ENCODE results near the gene VWA8.

- TF ChIP-seq POLR2A (IDR thresholded peaks at IDR 0.05) (no peak), EP300 (IDR thresholded peaks at IDR 0.05) (no peak)
Measured at GRCh38 chr13:41528021-41528420, 432.9 kb downstream of the VWA8 start.
